GM12875 (cell line): Measurements from ENCODE around the gene MGLL.

Experiments
- H3K4me3 ChIP-seq: one replicate; pipeline ENCODE4 v1.5.1; 2011; ENCODE audit warnings: low read depth, low read length, control low read depth
- TF ChIP-seq, protein P1 (sequence below): IDR thresholded peaks from 2 replicates; pipeline ENCODE4 v1.5.1; 2011; ENCODE audit warnings: low read depth, mild to moderate bottlenecking, control low read depth, inconsistent platforms, low read length, moderate library complexity, borderline replicate concordance; ENCODE audit not compliant: insufficient read depth

MGLL gene

DNA sequence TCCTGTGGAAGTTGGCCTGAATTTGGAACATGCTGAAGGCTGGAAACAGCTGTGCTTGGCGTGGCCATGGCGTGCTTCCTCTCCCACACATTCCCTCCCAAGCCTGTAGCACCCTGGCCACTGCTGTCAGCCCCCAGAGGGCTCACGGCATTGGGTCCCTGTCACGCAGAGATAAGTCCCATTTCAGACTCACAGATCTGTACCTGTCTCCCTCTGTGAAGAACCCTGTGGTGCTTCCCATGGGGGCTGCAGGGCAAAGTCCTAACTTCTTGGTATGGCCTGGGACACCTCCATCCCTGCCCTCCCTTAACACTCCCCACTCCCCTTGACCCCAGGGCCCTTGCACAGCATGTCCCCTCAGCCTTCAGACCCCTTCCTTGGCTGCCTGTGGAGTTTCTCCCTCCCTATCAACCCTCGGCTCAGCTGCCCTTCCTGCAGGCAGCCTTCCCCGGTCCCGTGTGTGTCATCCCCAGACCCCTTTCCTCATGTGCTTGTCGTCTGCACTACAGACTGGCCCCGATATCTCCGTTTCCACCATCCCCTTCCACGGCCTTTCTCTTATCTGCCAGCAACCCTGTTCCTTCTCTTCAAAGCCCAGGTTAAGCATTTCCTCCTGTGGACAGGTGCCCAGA, 120.9 kb downstream of the MGLL start:
- no peak overlapping the region for H3K4me3 ChIP-seq
- TF ChIP-seq, protein P1, sequence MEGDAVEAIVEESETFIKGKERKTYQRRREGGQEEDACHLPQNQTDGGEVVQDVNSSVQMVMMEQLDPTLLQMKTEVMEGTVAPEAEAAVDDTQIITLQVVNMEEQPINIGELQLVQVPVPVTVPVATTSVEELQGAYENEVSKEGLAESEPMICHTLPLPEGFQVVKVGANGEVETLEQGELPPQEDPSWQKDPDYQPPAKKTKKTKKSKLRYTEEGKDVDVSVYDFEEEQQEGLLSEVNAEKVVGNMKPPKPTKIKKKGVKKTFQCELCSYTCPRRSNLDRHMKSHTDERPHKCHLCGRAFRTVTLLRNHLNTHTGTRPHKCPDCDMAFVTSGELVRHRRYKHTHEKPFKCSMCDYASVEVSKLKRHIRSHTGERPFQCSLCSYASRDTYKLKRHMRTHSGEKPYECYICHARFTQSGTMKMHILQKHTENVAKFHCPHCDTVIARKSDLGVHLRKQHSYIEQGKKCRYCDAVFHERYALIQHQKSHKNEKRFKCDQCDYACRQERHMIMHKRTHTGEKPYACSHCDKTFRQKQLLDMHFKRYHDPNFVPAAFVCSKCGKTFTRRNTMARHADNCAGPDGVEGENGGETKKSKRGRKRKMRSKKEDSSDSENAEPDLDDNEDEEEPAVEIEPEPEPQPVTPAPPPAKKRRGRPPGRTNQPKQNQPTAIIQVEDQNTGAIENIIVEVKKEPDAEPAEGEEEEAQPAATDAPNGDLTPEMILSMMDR: no peak

DNA sequence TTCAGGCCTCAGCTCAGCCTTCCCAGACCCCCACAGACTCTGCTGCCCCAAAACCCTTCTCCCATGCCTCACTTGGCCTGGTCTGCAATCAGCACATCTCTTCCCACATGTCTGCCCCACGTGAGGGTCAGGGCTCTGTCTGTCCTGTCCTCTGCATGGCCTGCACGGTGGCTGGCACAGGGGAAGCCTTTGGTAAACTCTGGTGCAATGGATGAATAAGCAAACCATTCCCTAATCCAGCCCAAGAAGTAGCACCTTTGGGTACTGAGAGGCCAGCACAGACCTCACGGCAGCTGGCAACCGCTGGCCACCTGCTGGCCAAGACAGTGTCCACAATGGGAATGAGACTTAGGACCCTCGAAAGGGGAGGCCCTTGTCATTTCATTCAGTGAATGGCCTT, 121.9 kb downstream of the MGLL start:
- TF ChIP-seq, protein P1: no peak
- H3K4me3 ChIP-seq: no peak overlapping the region

DNA sequence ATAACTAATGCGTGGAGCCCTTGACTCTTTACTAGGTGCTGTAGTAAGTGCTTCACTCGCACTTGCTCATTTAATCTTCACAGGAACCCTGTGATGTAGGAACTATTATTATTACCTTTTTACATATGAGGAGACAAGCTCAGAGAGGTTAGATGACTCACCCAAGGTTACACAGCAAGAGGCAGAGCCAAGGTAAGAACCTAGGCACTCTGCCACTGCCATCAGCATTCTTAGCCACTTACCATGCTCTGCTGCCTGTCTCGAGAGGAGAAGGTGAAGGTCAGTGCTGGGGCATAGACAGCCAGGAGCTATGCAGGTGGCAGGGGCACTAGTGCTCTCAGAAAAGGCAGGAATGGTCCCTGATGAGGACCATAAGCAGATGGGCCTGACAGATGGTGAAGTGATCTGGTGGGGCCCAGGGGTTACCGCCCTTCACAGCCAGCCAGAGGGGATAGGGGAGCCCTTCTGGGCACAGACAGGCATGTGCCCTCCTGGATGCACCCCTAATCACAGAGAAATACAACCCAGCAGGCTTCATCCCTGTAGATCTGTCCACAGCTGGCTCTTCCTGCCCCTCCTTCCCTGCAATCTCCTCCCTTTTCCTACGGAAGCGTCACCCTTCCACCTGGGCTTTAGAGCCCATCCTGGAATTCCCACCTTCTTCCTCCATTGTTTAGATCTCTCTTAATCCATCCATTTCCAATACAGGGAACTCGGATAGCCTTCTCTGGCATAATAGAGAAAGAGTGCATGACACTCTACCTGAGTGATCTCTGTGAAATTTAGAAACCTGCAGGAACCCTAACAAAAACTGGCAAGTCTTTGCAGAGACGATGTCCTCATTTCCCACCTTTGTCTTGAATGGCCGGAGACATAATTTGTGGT, 122.7 kb downstream of the MGLL start:
- TF ChIP-seq, protein P1: no peak
- H3K4me3 ChIP-seq: no peak overlapping the region

DNA sequence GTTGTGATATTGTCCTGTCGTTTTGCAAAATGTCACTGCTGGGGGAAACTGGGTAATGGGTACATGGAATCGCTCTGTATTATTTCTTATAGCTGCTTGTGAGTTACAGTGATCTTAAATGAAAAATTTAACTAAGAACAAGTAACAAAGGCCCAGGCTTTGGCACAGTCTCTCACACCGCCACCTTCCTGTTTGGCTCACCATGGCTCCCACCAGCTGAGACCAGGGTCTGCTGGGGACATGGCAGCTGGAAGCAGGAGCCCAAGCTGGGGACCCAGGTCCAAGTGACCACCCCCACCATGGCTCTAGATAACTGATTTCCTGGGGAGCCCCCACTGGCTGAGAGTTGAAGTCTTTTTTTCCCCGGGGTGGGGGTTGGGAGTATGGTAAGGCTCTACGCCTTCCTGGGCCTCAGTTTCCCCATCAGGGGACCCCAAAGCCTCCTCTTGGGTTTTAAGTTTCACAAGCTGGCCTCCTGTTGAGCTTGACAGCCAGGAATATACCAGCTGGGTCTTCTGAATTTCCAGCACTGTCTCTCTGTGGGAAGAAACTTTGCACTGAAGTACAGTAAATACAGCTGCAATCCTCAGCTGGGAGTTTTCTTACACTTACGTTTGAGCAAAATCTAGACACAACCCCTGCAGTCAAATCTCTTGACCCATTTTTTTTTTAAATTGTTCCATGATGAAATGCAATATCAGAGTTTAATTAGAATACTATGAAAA, 123.5 kb downstream of the MGLL start:
- TF ChIP-seq, protein P1: no peak
- no peak overlapping the region for H3K4me3 ChIP-seq

DNA sequence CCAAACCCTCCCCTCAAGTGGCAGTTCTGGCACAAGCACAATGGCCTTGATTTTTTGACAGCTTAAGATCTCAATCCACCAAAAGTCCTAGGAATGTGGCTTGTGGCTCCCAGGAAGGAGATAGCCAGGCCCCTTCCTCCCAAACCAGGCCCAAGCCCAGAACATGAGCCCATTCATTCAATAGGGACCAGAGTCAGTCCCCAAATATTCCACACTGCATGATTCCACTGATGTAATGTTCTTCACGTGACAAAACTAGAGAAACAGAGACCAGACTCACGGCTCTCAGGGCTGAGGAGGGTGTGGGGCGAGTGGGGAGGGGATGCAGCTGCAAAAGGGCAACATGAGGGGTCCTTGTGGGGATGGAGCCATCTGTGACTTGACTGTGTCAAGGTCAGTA, 124.0 kb downstream of the MGLL start:
- TF ChIP-seq, protein P1: no peak

DNA sequence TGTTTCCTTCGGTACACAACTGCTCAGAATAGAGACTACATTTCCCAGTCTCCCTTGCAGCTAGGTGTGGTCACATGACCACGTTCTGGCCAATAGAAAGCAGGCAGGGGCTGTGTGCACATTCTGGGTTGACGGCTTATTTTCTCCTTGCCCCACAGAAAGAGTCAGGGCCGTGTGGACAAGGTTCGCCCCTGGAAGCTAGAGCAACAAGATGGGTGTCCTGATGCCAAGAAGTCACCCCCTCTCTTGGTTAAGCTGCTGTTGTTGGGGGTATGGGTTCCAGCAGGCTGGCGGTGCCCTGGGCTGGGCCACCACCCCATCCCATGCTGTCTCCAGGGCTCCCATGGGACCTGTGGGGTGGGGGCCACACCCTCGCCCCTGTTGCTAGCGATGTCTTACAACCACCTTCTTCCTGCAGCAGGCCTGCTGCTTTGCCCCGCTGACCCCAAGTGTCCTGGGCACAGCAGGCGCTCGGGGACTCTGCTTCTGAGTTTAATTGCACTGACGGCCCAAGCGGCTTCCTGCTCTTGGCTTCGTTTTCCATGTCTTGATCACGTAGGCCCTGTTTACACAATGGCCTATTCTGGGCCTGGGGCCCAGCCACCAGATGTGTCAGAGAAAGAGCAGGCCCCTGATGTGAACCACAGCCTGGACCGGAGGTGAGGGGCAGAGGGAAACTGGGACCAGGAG, 124.6 kb downstream of the MGLL start:
- no peak overlapping the region for H3K4me3 ChIP-seq
- TF ChIP-seq, protein P1: no peak

More for the DNA sequence above, 124.0 kb downstream of the MGLL start:
- H3K4me3 ChIP-seq: no peak overlapping the region
